Adrenal gland (tissue), 12 donors: ENCODE data around the gene EIPR1. TPM values are rescaled to one million over a fixed set of nuclear protein-coding genes. Genes with fewer than 3 reads are reported as not detected.

Source experiments
- DNase-seq, 7 donors: peaks; one replicate each; pipeline ENCODE4 v3.0.0-alpha.2; 2019 to 2020
- H3K27ac ChIP-seq, 5 donors: fragments of 200-600 bp; sonication (generic) in 4 of 5; 1 replicate in 3 of 5; 2 replicates in 2 of 5; pipeline versions ENCODE4 v1.5.1 to v1.8.0; 2016 to 2020; ENCODE audit warnings: mild to moderate bottlenecking in 1 of 5
- H3K27me3 ChIP-seq: fragments of 200-600 bp; 2 replicates; pipeline ENCODE4 v1.8.0; 2021
- H3K36me3 ChIP-seq, 2 donors: fragments of 200-600 bp; replicated peaks in 1 of 2; 1 replicate in 1 of 2; 2 replicates in 1 of 2; pipeline versions ENCODE4 v1.5.1 to v1.8.0; 2018 to 2022
- H3K4me1 ChIP-seq, 2 donors: fragments of 200-600 bp; replicated peaks in 1 of 2; 1 replicate in 1 of 2; 2 replicates in 1 of 2; pipeline versions ENCODE4 v1.5.1 to v1.8.0; 2018 to 2021
- H3K4me3 ChIP-seq, 4 donors: fragments of 200-600 bp; sonication (generic) in 3 of 4; one replicate each; pipeline ENCODE4 v1.5.1; 2016 to 2018
- H3K9me3 ChIP-seq, 3 donors: fragments of 200-600 bp; sonication (generic) in 1 of 3; replicated peaks in 1 of 3; 1 replicate in 2 of 3; 2 replicates in 1 of 3; pipeline versions ENCODE4 v1.5.1 to v1.8.0; 2016 to 2021
- CTCF ChIP-seq, 6 experiments: fragments of 450-650 bp in 4 of 6; fragments of 200-600 bp in 2 of 6; sonication (generic) in 1 of 6; IDR thresholded peaks; 1 replicate in 5 of 6; 2 replicates in 1 of 6; pipeline versions ENCODE4 v1.5.1 to v1.8.0; 2016 to 2021; ENCODE audit warnings: antibody characterized with exemption in 6 of 6, mild to moderate bottlenecking in 2 of 6, moderate library complexity in 1 of 6
- POLR2A ChIP-seq, 2 donors: fragments of 450-650 bp; IDR thresholded peaks; one replicate each; pipeline ENCODE4 v1.6.1; 2017; ENCODE audit warnings: antibody characterized with exemption in 2 of 2, mild to moderate bottlenecking in 2 of 2, moderate library complexity in 1 of 2
- WGBS, 4 donors: extraction: QIAGEN DNeasy Blood & Tissue Kit in 2 of 4; methylation state at CpG; one replicate each; pipeline versions ENCODE4 v1.1.5 to v1.1.7; 2013 to 2017; 5-methylcytosine and 5-hydroxymethylcytosine counted together
- intact Hi-C, 2 donors: fragments of 100-400 bp; cut with DNase I; formaldehyde crosslinking; loops; one replicate each; pipeline versions ENCODE4 v1.14.1 to v1.15.0; 2022 to 2023
- polyA plus RNA-seq, 3 donors: library from polyadenylated mRNA; stranded (reverse); fragments of 200-250 nt in 2 of 3; fragments of 350-450 nt in 1 of 3; fragmentation: Illumina TruSeq in 1 of 3; extraction: RNeasy Lipid Tissue Mini Kit (QIAGEN cat#74804) in 1 of 3; gene quantifications; one replicate each; pipeline ENCODE4 v1.2.3, GENCODE V29; 2013 to 2014
- total RNA-seq, 9 donors: library from RNA; depleted of rRNA in 4 of 9; stranded (reverse); fragments of >200 nt in 4 of 9; fragments of 120-200 nt in 1 of 9; fragmentation: NEBNext Ultra II Directional in 1 of 9; extraction: Animal tissue kit (Norgen Biotek cat#: 25700) in 1 of 9; gene quantifications; one replicate each; pipeline versions ENCODE4 v1.1.0 to v1.2.4, GENCODE V29; 2013 to 2023
- donor health status: healthy with polysubstance abuse.
- donor health status: Bipolar disorder and iron deficiency.
- donor health status: DM: yes; HTN: yes; CAD: no.
- donor health status: DM: no; HTN: no; CAD: no.
- donor health status: DM: no; HTN: no; CAD: no.
- donor health status: DM: yes; HTN: yes; CAD: no.

EIPR1 gene
- total and polyA plus RNA-seq, 12 donors = 10.3 to 37.9 (median 28.5) TPM

GRCh38 chr2:3143602-3144001, 234.0 kb downstream of the EIPR1 start:
- Histone ChIP-seq H3K4me3 (no peak overlapping the region), H3K9me3 (no peaks in the 10 kb centered on the region), H3K4me1 (peaks cover 0 to 10% of the 10 kb centered on the region in 2 donors), H3K27ac (peak overlapping the region in 3 of 5 donors; percentile 16 to 87 (median 57)), H3K36me3 (no peaks in the 10 kb centered on the region), H3K27me3 (no peaks in the 10 kb centered on the region)
- no peak for DNase-seq
- TF ChIP-seq POLR2A (IDR thresholded peaks at IDR 0.05) (no peak), CTCF (IDR thresholded peaks at IDR 0.05) (no peak)
- 52 to 70% (median 60%) methylated on average over 7 to 8 of the region's 8 CpGs for WGBS, 4 donors
- intact Hi-C loops = no loop called here

DNA sequence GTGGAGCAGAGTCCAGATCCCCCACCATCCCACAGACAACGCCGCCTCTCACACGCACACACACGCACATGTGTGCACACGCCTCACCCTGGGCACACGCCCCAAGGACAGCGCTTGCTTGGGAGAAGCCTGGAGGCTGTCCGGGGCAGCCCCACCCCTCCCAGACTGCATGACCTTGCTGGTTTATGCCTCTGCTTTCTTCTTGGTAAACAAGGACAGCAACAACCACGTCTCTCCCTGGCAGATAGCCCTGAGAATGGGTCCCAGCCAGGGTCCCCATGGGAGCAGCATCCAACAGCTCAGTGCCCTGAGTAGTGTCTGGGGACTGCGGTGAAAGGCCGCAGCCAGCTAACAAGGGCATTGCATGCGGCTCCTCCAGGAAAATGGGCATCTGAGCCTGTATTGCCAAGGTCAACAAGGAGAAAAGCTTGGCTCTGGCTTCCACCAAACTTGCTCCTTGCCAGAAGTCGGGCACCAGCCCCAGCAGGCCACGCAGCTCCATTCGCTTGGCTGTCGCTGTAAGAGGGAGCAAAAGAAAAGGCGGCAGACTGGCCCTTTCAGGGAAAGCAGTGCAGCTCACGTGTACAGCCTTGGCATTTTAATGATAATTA, 234.6 kb downstream of the EIPR1 start:
- 46 to 61% (median 54%) methylated on average over 9 to 18 of the region's 18 CpGs for WGBS, 4 donors

GRCh38 chr2:3142210-3142609, 235.4 kb downstream of the EIPR1 start:
- Histone ChIP-seq H3K36me3 (no peaks in the 10 kb centered on the region), H3K27ac (peak overlapping the region in 2 of 5 donors; percentile 57 to 87), H3K4me1 (peaks cover 0 to 12% of the 10 kb centered on the region in 2 donors), H3K4me3 (no peak overlapping the region), H3K27me3 (no peaks in the 10 kb centered on the region), H3K9me3 (no peaks in the 10 kb centered on the region)
- DNase-seq = peak in 1 of 7 donors; percentile 4
- TF ChIP-seq POLR2A (IDR thresholded peaks at IDR 0.05) (no peak), CTCF (IDR thresholded peaks at IDR 0.05) (no peak)
- WGBS, 4 donors = 83 to 93% (median 89%) methylated on average over 6 to 8 of the region's 8 CpGs
- intact Hi-C loops = no loop called here

More for the DNA sequence above, 234.6 kb downstream of the EIPR1 start:
- TF ChIP-seq POLR2A (IDR thresholded peaks at IDR 0.05) (no peak), CTCF (IDR thresholded peaks at IDR 0.05) (no peak)
- H3K4me1 ChIP-seq = peaks cover 0 to 10% of the 10 kb centered on the region in 2 donors
- peak overlapping the region in 3 of 5 donors; percentile 16 to 87 (median 57) for H3K27ac ChIP-seq
- DNase-seq = peak; percentile 49 to 85 (median 74)
- H3K9me3 ChIP-seq = no peaks in the 10 kb centered on the region
- no peaks in the 10 kb centered on the region for H3K36me3 ChIP-seq
- intact Hi-C loops = no loop called here
- peak overlapping the region in 1 of 4 donors; percentile 15 for H3K4me3 ChIP-seq
- H3K27me3 ChIP-seq = no peaks in the 10 kb centered on the region

DNA sequence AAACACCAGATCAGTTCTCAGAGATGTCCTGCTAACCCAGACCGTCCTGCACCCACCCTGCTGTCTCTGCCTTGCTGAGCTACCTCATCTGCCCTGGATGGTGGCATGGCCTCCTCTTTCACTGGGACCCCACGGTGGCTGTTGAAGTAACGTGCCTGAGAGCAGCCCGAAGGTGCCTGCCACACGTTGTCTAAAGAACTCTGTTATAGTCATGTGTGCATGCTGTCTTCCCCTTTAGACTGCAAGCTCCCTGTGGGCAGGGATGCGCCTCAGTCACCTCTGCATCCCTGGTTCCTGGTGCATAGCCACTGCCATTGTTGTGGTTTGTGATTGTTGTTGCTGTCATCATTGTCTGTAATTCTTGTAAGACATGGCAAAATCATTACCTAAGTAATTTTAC, 235.9 kb downstream of the EIPR1 start:
- peak in 1 of 7 donors; percentile 40 for DNase-seq
- WGBS, 4 donors = 92 to 96% (median 94%) methylated on average over 6 of the region's 6 CpGs
- Histone ChIP-seq H3K27me3 (no peaks in the 10 kb centered on the region), H3K4me1 (peaks cover 0 to 17% of the 10 kb centered on the region in 2 donors), H3K9me3 (no peaks in the 10 kb centered on the region), H3K4me3 (no peak overlapping the region), H3K27ac (no peak overlapping the region), H3K36me3 (no peaks in the 10 kb centered on the region)
- TF ChIP-seq CTCF (IDR thresholded peaks at IDR 0.05) (no peak), POLR2A (IDR thresholded peaks at IDR 0.05) (no peak)
- intact Hi-C loops = no loop called here
